Myocyte (in vitro differentiated cells): ENCODE results near the gene PARD6G. TPM values are rescaled to one million over a fixed set of nuclear protein-coding genes. Genes with fewer than 3 reads are reported as not detected.
A peak's percentile ranks its signal among the peaks of the same experiment; 100 is the strongest.

Source experiments
- DNase-seq: peaks from one replicate; pipeline ENCODE4 v3.0.0-alpha.2; 2012; ENCODE audit warnings: low read depth
- total RNA-seq: library from RNA; depleted of rRNA; stranded (reverse); fragments of >200 nt; gene quantifications from 2 replicates; pipeline ENCODE4 v1.2.3, GENCODE V29; 2014

Gene PARD6G
- total RNA-seq, 1 donor from 2014 or later, result 0.94 TPM

- peak; percentile 91 for DNase-seq
Measured at GRCh38 chr18:80147418-80148325, 99.6 kb downstream of the PARD6G start.

DNA sequence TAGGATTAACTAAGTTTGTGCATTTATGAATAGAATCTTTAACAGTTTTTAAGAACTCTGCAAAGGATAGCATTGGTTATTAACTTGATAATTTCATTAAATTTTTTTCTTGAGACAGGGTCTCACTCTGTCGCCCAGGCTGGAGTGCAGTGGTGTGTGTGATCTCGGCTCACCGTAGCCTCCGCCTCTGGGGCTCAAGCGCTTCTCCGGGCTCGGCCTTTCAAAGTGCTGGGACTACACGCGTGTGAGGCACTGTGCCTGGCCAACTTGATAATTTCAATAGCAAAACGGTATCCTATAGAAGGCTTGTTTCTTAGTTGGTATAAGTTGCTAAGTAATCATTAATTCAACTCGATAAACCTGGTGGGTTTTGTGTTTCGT lies 100.3 kb downstream of the PARD6G start:
- no peak for DNase-seq

DNA sequence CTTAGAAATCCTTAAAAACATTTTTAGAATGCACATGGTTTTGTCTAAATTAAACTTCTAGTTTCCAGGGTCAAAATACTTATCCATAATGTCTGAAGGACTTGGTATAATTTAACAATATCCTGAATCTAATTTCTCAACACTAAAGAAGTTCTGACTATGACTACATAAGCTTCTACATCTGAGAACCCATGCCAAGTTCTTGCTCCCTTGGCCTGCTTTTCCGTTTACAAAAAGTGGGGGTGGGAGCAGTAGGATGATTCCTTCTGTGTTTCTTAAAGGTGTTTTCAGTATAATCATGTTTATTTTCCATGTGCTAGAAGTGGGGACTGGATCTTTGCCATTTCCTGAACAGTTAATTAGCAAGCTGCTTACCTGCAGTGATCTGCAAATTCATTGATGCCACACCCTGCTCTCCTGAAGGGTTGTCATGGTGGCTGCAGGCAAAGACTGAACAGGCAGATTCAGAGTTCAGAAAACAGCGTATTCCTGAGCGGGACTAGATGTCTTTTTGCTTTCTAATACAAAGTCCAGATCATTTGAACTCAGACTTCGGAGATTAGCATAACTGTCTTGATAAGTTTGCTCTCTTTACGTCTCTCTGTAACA lies 102.0 kb downstream of the PARD6G start:
- DNase-seq, result no peak

DNA sequence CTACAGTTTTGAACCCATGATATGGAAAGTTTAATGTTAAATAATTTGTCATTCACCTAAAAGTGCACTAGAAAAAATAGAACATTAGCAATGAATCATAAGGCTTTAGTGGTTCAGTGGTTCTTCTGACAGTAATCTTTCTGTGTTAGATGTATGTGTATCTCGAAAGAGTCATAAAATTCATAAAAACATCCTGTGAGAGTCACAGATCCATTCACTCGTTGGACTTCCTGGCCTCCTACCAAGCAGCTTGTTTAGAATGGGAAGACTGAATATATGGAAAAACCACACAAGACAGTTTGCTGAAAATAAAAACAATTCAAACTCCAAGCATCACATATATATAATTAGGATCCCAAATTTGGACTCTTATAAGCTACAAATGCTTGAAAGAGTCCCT lies 103.4 kb downstream of the PARD6G start:
- no peak for DNase-seq

DNA sequence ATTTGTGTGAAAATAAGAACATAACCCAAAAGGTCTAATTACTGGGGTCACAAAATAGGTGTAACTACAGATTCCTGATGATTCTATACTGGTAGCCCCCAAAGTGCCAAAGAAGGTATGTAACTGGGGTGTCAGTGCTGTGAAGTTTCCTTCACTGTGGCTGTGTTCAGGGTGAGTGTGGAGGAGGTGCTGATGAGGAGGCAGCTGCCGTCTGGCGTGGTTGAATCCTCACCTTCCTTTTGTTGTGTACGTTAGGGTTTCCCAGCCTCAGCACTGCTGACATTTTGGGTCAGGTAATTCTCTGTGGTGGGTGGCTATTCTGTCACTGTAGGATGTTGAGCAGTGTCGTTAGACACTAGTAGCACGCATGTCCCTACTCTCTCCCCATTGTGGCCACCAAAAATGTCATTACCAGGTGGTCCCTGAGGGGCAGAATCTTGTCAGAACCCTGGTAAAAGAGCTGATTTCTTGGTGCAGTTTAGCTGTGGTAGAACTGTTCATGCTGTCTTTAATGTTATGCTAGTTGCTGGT lies 106.8 kb downstream of the PARD6G start:
- DNase-seq, result no peak

GRCh38 chr18:80137976-80138375 lies 109.3 kb downstream of the PARD6G start:
- no peak for DNase-seq

DNA sequence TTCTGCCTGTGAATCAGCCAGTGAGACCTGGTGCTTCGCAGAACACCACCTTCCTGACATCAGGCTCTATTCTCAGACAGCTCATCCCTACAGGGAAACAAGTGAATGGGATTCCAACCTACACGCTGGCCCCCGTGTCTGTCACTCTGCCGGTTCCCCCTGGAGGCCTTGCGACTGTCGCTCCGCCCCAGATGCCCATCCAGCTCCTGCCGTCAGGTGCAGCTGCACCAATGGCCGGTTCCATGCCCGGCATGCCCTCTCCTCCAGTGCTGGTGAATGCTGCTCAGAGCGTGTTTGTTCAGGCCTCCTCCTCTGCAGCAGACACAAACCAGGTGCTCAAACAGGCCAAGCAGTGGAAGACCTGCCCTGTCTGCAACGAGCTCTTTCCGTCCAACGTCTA lies 110.2 kb downstream of the PARD6G start:
- no peak for DNase-seq

- no peak for DNase-seq
Measured at GRCh38 chr18:80136679-80137078, 110.6 kb downstream of the PARD6G start.

DNA sequence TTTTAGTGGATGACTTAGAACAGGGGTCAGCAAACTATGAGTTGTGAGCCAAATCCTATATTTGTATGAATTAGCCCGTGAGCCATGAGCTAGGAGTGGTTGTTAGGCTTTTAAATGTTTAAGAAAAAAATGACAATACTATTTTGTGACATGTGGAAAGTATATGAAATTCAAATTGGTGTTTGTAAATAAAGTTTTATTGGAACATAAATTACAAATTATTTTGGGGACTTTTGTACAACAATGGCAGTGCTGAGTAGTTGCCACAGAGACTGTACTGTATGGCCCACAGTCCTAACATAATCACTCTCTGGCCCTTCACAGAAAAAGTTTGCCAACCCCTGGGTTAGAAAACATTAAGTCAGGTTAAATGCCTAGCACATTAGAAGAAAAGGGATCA lies 112.2 kb downstream of the PARD6G start:
- DNase-seq, result no peak

- DNase-seq, result no peak
Measured at GRCh38 chr18:80133124-80133523, 114.2 kb downstream of the PARD6G start.

DNA sequence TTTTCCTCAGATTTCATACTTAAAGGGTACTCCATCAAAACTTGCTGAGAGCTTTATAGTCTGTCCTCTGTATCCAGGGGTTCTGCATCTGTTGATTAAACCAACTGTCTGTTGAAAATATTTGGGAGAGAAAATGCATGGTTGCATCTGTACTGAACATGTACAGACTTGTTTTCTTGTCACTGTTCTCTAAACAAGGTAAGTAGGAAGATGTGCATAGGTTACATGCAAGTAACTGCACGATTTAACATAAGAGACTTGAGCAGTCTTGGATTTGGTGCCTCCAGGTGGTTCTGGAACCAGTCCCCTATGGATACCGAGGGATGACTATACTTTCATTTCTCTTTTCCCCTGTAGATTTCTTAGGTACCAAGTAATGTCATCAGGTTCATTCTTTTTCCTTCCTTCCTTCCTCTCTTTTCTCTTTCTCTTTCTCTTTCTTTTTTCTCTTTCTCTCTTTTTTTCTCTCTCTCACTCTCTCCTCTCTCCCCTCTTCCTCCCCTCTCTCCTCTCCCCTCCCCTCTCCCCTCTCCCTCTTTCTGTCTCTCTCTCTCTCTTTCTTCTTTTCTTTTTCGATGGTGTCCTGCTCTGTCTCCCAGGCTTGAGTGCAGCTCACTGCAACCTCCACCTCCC lies 115.0 kb downstream of the PARD6G start:
- DNase-seq, result no peak

- DNase-seq, result no peak
Measured at GRCh38 chr18:80130555-80130954, 116.8 kb downstream of the PARD6G start.

- DNase-seq, result no peak
Measured at GRCh38 chr18:80129672-80130367, 117.5 kb downstream of the PARD6G start.

GRCh38 chr18:80127635-80128034 lies 119.7 kb downstream of the PARD6G start:
- no peak for DNase-seq

GRCh38 chr18:80126797-80127196 lies 120.5 kb downstream of the PARD6G start:
- DNase-seq, result no peak

GRCh38 chr18:80124131-80124530 lies 123.2 kb downstream of the PARD6G start:
- DNase-seq, result no peak

DNA sequence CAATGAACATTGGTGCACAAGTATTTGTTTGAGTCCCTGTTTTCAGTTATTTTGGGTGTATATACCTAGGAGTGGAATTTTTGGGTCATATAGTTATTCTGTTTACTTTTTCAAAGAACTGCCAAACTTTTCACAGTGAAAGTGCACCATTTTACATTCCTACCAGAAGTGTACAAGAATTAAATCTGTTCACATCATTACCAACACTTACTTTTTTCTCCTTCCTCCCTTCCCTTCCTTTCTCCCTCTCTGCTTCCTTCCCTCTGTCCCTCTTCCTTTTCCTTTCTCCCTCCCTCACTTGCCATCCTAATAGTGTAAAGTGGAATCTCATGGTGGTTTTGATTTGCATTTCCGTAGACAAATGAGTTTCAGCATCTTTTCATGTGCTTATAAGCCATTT lies 126.4 kb downstream of the PARD6G start:
- no peak for DNase-seq

GRCh38 chr18:80119111-80119510 lies 128.2 kb downstream of the PARD6G start:
- no peak for DNase-seq

GRCh38 chr18:80115035-80115434 lies 132.3 kb downstream of the PARD6G start:
- DNase-seq, result no peak

DNA sequence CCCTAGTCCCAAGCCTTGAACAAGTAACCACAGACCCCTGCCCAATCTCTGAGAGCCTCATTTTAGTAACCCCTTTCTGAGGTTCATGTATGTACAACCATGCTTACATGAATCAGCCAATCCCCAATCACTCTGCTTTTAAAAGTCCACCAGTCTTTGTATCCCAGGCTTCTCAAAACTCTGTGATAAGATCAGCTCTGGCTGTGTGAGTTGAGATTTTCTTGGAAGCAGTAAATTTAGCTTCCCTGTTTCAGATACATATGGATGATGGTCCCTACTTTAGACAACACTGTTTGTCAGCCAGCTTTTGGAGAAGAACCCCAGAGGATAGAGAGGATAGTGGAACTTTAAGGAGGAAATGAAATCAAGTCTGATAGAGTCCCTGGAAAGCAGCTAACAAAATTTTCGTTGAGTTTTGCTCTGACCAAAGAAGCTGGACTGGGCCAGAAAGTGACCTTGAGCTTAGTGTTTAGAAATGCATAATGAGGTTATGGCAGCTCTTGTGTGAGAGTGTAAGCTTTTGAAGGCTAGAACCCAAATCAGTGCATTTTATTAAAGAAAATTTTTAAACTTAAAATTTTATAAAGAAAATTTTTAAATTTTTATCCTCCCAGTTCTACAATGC lies 134.6 kb downstream of the PARD6G start:
- DNase-seq, result no peak

GRCh38 chr18:80109676-80110078 lies 137.6 kb downstream of the PARD6G start:
- no peak for DNase-seq
